GM23248 (cell line): ENCODE measurements around the gene ADRM1.

Experiments used
- EZH2 ChIP-seq: fragments of 200-600 bp; sonication (generic); IDR thresholded peaks from 2 replicates; pipeline ENCODE4 v1.6.1; 2018; ENCODE audit warnings: antibody characterized with exemption, mild to moderate bottlenecking; ENCODE audit not compliant: insufficient read depth, poor library complexity, severe bottlenecking
- EZH2phosphoT487 ChIP-seq: fragments of 200-600 bp; sonication (generic); IDR thresholded peaks from 2 replicates; pipeline ENCODE4 v1.6.1; 2018; ENCODE audit warnings: antibody characterized with exemption, moderate library complexity, mild to moderate bottlenecking, low read depth; ENCODE audit not compliant: insufficient read depth

GRCh38 chr20:62354031-62354808, 51.4 kb downstream of the ADRM1 start:
- TF ChIP-seq EZH2 = no peak
- TF ChIP-seq EZH2phosphoT487 = no peak
